HG03280 (cell line): Measurements from ENCODE around the gene CHEK1.
"Not testable (repeated sequence)": the region's sequence is repeated elsewhere in the genome, so short reads cannot be mapped to it uniquely, and the experiment has no call there.

ENCODE experiments used
- ATAC-seq: cut with Tn5 transposase; IDR thresholded peaks from one replicate; pipeline ENCODE4 v1.9.1; 2021; ENCODE audit warnings: mild to moderate bottlenecking, moderate library complexity; ENCODE audit not compliant: unreplicated experiment

Gene CHEK1

DNA sequence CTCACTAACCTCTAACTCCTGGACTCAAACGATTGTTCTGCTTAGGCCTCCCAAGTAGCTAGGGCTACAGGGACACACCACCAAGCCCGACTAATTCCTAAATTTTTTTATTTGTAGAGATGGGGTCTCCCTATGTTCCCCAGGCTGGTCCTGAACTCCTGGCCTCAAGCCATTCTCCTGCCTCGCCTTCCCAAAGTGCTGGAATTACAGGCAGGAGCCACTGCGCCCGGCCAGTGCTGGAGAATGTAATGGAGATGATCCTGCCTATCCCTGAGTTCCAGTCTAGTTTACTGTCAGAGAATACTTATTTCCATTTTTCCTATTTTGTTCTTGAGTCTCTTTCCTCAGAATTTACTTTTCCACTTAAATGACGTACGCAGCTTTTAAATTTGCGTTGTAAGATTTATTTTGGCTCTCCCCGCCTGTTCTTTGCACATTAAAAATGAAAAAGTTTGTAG is at the start of gene CHEK1:
Gene CHEK1, plus strand, starts transcription at position 408 of the 458 bp plus-strand sequence. CDS start 1,606 bp downstream, outside the sequence.
- ATAC-seq, result no peak

DNA sequence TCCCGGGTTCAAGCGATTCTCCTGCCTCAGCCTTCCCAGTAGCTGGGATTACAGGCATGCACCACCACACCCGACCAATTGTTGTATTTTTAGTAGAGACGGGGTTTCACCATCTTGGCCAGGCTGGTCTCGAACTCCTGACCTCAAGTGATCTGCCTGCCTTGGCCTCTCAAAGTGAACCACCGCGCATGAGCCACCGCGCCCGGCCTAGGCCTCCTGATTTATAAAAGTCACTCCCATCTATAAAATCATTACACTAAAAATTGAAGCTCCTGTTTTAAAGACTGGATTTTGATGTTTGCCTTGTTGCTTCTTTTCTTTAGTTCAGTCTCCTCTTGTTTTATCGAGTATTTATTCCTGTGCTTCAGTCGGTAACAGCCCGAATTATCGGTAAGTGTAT is 47.8 kb upstream of the CHEK1 start:
- not testable (repeated sequence) for ATAC-seq

DNA sequence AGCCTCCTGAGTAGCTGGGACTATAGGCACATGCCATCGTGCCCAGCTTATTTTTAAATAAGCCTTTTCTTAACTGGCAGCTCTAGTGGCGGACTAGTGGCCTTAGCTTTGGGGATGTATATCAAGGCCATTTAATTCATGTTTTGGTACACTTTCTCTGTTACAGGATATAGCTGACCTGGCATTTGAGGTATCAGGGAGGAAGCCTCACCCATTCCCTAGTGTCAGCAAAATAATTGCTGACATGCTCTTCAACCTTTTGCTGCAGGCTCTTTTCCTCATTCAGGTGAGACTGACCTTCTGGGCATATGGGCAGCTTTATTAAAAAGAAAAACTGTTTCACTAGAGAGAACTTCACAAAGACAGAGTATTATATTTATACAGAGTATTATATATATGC is 46.2 kb upstream of the CHEK1 start:
- ATAC-seq, result no peak

DNA sequence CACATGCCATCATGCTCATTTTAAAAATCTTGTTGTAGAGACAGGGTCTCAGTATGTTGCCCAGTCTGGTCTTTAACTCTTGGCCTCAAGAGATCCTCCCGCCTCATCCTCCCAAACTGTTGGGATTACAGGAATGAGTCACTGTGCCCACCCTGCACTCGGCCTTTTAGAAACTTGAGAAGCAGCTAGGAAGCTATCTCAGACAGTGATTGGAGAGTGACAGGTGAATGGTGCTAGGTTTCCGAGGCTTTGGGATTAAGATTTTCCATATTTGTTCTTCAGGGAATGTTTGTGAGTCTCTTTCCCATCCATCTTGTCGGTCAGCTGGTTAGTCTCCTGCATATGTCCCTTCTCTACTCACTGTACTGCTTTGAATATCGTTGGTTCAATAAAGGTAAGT is 45.2 kb upstream of the CHEK1 start:
- ATAC-seq, result no peak

DNA sequence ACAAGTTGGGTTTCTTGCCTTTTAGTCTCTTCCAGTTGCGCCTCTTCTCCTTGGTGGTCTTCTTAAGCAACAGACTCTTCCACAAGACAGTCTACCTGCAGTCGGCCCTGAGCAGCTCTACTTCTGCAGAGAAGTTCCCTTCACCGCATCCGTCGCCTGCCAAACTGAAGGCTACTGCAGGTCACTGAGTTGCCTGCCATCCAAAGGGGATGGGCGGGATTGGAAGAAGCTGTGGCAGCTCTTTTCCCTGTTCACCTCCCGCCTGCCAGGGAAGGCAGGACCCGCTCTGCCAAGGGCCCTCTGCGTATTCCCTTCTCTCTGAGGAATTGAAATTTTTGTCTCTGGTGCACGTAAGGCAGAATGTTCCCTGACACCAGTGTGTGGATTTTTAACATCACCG is 41.5 kb upstream of the CHEK1 start:
- no peak for ATAC-seq

DNA sequence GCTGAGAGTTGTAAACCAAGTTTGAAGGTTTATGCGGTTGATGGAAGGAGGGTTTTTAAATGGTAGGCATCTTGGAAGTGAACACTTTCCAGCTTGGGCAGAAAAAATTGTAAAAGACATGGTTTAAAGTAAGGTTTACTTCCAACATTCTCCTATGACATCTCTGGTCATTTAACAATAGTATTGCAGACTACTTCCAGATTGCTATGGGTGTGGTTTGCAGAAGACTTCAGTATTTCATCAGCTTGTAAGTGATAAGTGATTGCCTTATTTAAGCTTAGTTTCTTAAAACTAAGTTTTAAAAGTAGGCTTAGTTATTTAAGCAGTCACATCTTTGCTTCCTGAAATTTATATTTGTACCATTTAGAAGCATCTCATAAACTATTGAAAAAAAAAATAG is 39.5 kb upstream of the CHEK1 start:
- no peak for ATAC-seq

DNA sequence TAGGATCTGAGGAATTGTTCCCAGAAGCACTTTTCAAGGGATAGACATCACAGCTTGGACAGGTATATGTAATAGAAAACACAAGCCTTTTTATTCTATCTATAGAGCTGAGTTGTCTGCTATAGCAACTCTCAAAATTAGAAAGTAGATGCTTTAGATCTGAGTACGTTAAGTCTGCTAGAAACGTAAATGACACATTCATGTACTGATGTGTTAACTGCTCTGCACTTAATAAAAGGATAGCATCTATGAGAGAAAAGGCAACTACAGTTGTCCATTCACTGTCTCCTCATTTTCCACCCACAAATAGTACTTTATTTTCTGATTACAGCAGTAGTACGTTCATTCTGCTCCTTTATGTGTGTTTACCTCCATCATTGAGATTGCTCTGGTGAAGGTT is 38.3 kb upstream of the CHEK1 start:
- no peak for ATAC-seq

DNA sequence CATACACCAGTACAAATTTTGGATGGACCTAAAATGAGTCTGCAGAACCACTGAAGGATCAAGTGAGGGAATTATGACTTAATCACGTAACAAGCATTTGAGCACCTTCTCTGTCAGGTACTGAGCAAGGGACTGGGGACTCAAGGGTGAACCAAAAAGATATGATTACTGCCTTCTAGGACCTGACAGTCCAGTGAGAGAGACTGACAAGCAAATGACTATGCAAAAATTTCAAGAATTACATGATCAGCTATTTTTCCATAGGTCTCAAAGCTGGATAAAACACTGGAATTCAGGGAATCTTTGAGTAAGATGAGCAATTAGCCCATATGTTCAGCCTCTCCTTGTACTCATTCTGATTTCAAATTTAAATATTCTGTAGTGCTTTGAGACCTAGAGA is 37.5 kb upstream of the CHEK1 start:
- no peak for ATAC-seq

DNA sequence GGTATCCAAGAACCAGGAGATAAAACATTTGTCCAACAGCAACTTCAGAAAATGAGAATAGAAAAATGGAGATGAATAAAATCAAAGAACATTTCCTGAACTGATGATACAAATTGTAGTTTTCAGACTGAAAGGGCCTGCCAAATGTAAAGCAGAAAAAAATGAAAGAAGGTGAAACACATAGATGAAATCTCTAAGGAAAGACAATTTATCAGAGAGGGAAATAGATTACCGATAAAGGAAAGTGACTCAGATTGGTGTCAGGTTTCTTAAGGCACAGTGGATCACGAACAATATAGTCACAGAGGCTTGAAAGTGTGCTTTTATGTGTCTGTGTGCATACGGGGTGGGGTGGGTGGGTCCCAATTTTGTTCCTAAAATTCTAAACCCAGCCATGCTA is 36.5 kb upstream of the CHEK1 start:
- no peak for ATAC-seq

DNA sequence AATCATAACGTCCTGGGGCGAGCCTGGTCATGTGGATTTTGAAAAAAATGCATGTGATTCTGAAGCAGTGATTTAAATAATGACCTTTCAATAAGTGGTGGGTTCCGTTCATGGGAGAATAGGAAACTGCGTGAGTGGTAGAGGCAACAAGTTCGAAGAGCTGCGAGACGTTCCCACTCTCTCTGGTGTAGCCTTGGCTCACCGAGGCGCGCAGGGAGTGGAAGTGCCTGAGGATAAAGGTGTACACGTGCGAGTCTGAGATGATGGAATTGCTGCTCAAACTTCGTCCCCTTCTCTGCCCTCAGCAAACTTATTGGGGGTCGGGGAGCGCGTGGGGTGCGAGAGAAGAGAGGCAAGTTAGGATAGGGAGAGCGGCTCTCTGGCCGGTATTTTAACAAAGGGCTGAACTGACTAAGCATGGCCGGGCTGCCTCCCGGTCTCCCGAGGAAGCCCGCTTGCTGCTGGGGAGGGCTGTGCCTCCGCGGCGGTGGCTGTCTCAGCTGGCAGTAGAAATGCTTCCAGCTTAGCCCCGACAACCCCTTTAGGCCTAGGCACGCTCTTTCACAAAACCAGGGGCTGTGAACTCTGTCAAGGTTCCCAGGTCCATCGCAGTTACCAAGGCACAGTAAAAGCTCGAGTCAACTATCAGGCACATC is 33.2 kb upstream of the CHEK1 start:
- peak; percentile 16 for ATAC-seq

DNA sequence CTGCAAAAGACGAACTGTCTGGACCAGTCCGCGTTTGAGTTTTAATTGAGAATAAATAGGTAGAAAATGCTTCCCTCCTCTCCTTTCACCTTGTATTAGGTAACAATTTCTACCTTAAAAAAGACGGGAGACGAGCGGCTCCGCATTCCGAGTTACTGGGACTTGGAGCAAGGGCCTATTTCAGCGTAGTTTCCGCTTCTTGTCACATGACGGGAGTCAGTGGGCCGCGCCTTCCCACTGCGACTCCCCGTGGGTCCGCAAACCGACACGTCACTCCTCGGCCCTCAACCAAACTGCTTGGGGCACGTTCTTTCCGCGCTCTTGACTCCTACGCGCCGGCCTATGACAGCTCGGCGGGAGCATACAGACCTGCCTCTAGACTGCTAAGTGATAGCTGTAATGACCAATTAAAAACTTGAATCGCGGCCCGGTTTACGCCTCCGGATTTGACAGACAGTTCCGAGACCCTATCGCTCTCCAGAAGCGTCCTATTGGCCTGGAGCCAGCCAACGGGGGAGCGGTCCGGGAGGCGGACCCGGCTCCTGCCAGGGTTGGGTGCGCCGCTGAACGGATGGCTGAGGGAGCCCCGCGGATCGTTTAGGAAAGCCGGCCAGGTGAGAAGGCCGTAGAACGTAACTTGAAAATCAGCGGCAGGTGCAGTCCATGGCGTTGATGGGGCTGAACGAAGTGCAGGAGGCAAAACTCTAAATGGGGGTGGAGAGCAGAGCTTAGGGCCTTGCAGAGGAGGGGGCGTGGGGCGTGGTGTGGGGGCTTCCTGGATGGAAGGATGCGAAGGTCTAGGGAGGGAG is 32.5 kb upstream of the CHEK1 start, which contains the start of gene STT3A:
Gene STT3A, plus strand, starts transcription at position 548 of the 809 bp plus-strand sequence. CDS start 3,064 bp downstream, outside the sequence.
- peak; percentile 97 for ATAC-seq

DNA sequence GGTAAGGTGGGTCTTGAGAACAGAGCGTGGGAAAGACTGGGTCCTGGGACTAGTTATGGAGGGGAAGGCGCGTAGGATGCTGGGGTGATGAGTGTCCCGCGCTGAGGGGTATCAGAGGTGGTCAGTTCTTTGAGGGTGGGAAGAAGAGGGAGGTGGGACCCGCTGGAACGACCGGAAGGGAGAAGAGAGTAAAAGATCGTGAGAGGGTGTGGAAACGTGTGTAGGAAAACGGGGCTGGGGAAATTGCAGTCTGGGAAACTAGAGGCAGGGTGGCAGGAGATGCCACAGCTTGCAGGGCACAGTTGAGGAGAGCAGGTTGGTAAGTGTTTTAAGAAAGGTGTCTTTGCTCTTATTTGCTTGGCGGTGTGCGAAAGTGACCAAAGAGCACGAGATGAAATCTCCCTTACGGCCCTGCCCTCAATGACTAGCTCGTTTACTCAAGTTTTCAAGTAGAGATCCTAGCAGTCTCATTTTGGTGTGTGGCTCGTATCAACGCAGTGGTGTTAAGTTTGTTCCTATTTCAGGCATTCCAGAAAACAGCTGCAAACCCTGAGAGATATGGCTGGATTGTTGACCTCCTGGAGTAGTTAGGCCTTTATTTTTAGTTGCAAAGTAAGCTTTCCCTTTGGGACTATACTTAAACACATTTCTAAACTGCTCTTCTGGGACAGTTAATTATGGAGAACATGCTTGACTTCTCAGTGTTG is 31.7 kb upstream of the CHEK1 start:
- ATAC-seq, result no peak

DNA sequence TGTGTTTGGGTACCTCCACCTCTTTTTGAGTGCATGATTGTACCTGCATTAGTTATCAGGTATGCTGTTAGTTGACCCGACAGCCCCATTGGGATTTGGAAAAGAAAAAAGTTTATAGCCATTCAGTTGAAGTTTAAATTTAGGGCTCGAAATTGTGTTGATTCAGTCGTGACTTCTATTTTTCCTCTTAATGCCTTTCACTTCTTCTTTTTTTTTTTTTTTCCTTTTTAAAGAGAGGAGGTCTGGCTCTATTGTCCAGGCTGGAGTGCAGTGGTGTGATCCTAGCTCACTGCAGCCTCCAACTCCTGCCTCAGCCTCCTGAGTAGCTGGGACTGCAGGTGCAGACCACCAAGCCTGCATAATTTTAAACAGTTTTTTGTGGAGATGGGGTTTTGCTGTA is 30.0 kb upstream of the CHEK1 start:
- no peak for ATAC-seq

DNA sequence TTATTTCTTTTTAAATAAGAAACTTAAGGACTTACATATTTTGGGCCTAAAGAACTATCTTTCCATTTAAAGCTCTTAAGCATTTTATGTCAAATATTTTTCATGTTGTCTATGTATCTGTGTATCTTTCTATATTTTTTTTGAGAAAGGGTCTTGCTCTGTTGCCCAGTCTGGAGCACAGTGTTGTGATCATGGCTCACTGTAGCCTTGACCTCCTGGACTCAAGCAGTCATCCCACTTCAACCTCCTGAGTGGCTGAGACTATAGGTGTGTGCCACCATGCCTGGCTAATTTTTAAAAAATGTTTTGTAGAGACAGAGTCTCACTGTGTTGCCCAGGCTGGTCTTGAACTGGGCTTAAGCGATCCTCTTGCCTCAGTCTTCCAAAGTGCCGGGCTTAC is 24.3 kb upstream of the CHEK1 start:
- ATAC-seq, result no peak

DNA sequence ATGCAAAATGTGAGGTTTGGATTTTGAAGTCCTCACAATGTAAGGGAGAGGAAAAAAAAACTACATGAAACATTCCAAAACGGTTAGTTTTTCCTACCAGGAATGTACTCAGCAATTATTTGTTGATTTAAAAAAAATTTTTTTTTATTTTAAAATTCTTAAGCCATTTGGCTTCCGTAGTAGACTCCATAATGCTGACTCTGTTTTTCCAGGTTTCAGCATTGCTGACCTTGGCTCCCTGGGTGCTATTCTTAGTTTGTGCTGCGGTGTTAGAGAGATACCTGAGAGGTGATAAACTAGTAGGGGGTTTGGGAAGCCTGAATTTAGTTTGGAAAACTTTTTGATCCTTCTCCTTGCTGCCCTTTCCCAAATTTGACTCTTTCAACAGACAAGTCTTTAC is 21.8 kb upstream of the CHEK1 start:
- no peak for ATAC-seq

DNA sequence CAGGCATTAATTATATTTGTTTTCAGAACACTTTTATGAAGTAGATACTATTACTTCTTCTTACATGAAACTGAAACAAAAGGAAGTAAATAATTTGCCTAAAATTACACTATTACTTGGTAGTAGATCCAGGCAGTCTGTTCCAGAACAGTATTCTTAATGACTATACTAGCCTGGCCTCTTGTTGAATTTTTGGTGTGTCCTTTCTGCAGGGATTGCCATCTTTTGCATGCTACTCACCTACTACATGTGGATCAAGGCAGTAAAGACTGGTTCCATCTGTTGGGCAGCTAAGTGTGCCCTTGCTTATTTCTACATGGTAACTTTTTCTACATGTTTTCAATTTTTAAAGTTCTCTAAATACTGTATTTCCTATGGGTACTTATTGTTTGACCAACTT is 19.5 kb upstream of the CHEK1 start:
- ATAC-seq, result no peak

DNA sequence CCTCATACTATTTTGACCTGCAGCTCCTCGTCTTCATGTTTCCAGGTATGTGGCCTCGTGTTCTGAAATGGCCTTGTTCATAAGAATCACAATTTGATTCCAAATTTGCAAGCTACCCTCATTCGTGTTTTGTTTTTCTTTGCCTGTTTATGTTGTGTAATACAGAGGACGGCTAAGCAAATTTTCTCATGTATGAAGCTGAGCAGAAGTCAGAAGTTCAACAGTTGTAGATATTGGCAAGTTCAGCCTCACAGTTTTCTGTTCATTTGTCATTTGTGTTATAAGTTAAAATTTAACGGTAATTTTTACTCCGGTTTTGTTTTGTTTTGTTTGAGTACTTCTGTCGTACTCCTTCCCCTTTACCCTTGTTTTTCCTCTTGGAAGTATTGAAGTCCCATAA is 15.4 kb upstream of the CHEK1 start:
- ATAC-seq, result no peak

DNA sequence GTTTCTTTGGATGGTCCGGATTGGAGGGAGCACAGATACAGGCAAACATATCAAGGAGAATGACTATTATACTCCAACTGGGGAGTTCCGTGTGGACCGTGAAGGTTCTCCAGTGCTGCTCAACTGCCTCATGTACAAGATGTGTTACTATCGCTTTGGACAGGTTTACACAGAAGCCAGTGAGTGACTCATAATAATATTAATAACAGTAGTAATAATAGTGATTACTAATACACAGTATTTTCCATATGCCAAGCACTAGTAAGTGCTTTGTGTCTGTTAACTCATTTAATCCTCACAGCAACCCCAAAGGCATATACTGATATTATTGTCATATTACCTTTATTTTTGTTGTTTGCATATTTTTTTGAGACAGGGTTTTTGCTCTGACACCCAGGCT is 6.6 kb upstream of the CHEK1 start:
- no peak for ATAC-seq

DNA sequence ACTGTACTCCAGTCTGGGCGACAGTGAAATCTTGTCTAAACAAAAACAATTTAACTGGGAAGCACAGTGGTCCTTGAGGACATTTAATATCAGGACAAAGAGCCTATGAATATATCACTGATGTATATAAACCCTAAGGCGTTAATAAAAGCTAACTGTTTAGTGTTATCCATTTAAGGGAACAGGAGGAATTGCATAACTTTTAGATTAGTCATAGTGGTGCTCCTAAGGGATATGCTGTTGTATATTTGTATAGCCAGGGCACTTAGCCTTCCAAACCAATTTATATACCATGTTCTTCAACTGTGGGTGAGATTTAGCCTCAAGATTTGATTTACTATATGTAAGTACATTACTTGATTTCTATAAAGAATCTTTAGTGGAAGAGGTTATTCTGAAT is 3.0 kb upstream of the CHEK1 start:
- ATAC-seq, result no peak

DNA sequence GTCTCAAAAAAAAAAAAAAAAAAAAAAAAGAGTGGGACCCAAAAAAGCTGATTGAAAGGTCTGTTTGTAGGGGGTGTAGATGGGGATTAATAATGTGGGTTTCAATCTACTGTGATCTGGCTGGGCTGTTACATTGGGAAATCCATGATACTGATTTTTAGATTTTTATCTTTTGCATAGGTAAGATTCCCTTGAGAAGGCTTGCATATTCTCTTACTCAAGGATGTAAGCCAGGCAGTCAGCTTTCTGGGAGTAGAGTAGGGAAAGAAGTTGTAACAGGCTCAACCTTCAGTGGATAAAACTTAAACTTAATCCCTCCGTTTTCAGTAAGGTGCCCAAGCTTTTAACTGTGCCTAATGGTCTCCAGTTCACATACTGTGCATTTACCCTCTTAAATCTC is 1.9 kb upstream of the CHEK1 start:
- no peak for ATAC-seq

DNA sequence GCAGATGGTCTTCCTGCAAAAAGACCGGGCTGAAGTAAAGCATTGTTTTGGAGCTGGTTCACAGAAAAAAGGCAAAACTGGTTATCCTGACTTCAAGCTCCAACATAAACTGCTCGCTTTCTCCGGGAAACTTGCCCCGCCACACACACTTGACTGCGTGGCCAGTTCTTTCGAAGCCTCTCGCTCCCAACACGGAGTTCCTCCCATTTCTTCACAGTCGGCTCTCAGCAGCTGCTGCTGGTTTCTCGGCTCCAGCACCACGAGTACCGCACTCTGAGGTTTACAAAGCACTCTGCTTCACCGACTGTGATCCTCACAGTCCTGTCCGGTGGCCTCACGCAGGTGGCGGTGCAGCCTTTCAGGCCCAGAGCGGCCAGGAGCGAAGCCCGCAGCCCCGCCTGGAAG is 264 bp downstream of the CHEK1 start:
- no peak for ATAC-seq
